CD4-positive, alpha-beta T cell treated with Interferon alpha-2 for 1 hour (primary cell): ENCODE data around the gene NCKIPSD.
A peak's percentile ranks its signal among the peaks of the same experiment; 100 is the strongest.

ENCODE experiments used
- DNase-seq, 2 donors: peaks; one replicate each; pipeline ENCODE4 v3.0.0-alpha.2; 2020 to 2022

The NCKIPSD gene

DNA sequence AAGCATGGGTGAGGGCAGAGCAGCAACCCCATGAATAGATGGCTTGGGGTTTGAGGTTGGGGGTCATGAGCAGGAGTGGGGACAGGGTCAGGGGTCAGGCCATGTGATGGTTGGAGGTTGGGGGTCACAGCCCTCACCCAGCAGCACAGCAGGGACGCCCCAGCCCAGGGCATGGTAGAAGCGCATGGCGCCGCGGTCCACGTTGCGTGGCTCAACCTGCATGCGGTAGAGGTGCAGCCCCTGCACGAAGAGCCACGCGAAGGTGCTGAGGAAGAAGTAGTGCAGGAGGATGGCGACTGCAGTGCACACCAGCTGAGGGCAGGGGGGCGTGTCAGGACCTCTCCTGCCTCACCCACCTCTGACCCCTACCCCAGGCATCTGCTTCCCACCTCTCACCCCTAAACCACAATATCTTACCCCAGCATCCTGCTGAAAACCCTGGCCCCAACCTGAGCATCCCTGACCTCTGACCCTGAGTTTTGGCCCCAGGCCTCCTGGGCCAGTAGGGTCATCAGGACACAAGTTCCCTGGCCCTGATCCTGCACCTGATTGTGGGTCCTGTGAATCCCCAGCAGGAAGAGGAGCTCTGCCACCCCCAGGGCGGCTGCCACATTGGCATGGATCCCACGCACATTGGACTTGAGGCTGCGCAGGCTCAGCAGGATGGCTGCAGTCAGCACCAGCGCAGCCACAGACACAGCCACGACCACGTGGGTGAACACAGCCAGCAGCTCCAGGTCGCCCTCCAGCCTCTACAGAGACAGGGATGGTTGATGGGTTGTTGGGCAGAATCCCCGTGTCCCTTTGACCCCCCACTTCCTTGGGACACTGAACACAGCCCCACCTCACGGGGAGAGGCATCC lies 40.6 kb downstream of the NCKIPSD start:
- no peak for DNase-seq

- no peak for DNase-seq
Observed at GRCh38 chr3:48642605-48643004, 43.1 kb downstream of the NCKIPSD start.

DNA sequence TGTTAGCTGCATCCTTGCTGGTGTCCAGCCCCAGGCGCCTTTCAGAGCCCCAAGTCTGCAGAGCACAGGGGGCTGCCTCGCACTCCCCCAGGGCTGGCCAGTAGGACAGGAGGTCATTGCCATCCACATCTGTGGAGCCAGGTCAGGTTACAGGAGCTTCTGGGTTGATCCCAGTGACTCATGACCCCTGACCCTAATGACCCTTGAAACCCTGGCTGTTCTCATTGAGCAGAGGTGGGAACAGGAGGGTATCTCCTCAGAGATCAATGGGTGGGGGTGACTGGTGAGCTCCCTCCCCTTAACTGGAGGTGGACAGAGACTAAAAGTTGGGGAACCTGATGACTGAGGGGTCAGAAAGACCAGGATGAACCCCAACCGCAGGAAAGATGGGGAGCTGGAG lies 44.3 kb downstream of the NCKIPSD start:
- no peak for DNase-seq

GRCh38 chr3:48639944-48640606 lies 45.6 kb downstream of the NCKIPSD start:
- DNase-seq: no peak

DNA sequence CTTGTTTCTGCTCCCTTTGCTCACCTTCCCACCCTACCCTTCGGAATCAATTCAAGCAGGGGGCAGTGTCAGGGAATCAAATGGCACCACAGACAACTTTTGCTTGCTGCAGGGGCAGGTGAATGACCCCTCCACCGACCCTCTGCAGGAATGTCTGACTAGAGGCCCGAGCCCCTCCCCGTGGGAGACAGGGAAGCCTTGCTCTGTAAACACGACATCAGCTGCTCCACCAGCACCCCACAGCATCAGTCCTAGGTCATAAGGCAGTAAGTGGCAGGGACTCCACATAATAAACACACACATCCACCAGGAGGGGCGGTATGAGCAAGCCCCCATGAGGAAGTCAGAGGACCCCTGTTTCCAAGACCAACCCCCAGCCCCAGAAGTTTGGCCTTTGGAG lies 48.4 kb downstream of the NCKIPSD start:
- DNase-seq: no peak

GRCh38 chr3:48636149-48636655 lies 49.5 kb downstream of the NCKIPSD start:
- DNase-seq: no peak

DNA sequence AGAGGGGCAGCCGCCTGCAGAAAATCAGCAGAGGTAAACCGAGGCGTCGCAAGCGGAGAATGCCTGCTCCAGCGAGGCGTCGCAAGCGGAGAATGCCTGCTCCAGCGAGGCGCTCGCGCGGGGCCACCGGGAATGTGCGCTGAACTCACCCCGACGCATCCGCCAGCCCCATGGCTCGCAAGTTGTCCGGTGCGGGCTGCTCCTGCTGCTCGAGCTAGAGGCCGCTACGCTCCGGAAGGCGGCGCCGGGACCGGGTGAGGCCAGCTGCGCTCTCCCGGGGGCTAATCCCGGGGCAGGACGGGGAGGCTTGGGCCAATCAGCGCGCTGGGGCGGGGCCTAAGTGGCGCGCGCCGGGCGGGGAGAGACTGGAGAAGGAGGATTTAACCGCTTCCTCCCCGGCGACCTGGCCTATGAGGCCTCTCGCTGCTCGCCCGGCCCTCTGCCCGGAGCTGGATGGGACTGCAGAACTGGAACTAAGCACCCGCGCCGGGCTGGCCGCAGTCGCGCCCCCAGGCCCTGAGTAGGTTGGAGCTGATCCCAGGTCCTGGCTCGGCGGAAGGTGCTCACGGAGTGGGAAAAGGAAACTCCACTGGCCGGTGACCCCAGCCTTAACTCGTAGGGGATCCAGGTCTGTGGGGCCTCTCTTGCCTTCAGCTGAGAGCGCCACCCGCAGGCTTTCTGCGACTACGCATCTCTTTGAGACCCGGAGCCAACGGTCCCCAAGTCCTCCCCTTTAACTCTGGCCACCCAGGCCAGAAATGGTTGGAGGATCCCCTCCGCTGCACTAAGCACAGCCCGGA lies 50.3 kb downstream of the NCKIPSD start, which contains the start of gene SLC26A6:
Gene SLC26A6, minus strand, starts transcription at position 240 of the 800 bp plus-strand sequence. Its CDS starts 68 bp downstream, at position 172.
- DNase-seq: peak; percentile 90 to 94

GRCh38 chr3:48634661-48635221 lies 51.0 kb downstream of the NCKIPSD start:
- DNase-seq: peak; percentile 15 to 35

DNA sequence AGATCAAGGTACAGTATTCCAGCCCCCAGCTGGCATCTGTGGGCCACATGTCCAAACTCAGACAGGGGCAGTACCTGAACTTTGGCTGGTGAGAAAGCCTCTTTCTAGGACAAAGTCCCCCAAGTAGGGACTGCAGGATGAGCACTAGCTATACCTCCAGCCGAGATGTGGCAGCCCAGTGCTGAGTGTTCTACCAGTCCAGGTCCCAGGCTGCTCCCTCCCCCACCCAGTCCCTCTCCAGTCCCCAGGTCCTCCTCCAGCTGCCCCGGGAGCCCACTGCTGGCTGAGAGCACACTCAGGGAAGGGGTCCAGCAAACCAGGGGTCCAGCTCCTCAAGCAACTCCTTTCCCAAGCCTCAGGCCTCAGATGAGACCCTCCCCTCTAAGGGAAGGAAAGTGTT lies 52.0 kb downstream of the NCKIPSD start:
- DNase-seq: no peak

GRCh38 chr3:48633256-48633655 lies 52.5 kb downstream of the NCKIPSD start:
- no peak for DNase-seq

DNA sequence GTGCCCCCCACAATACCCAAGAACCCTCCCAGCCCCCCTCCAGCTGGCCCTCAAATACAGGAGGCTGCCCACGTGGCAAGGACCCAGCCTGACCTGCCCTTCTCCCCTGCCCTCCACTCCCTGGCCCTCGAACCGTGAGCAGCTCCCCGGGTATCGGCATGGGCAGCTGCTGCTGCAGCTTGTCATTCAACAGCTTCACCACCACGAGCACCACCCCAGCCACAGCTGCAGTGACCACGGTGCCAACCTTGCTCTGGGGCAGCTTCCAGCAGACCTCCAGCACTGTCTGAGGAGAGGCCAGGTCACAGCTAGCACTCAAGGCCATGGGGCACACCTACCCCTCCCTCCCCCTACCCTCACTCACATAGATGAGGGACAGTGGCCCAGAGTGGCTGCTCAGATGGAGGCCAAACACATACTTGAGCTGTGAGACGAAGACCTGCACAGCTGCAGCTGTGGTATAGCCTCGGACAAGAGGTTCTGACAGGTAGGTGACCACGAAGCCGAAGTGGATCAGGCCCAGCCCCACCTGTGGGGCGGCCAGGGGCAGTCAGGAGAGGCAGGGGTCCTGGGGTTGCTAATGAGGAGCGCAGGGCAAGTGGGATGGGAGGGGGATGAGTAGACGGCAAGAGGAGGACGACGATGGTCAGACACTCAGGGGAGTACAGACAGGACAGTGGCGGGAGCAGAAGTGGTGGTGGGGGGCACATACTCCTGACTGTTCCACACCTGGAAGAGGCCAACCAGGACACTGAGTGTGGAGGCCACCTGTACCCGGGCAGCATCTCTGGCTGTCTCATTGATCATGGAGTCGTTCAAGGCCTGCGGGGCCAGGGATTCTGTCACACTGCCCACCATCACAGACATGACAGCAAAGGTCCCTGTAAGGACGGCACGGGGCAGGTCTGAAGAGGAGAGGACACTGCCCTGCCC lies 53.9 kb downstream of the NCKIPSD start:
- no peak for DNase-seq

GRCh38 chr3:48630833-48631232 lies 54.9 kb downstream of the NCKIPSD start:
- no peak for DNase-seq

DNA sequence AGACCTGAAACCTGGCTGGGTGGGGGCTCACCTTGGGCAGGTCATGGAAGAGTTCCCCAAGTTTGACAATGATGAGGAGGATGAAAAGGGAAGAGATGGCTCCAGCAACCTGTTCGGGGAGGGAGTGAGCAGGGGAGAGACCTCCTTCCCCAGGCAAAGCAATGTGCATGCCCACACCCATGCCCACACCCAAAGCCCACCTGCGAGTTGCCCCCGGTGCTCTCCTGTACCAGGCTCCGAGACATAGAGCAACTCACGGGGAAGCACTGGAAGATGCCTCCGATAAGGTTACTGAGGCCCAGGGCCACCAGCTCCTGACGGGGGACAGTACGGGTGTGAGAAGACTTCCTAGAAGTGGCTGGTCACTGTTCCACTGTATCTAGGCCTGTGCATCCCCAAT lies 55.3 kb downstream of the NCKIPSD start:
- no peak for DNase-seq

- no peak for DNase-seq
Observed at GRCh38 chr3:48629894-48630293, 55.8 kb downstream of the NCKIPSD start.

- no peak for DNase-seq
Observed at GRCh38 chr3:48628277-48629017, 57.3 kb downstream of the NCKIPSD start.

DNA sequence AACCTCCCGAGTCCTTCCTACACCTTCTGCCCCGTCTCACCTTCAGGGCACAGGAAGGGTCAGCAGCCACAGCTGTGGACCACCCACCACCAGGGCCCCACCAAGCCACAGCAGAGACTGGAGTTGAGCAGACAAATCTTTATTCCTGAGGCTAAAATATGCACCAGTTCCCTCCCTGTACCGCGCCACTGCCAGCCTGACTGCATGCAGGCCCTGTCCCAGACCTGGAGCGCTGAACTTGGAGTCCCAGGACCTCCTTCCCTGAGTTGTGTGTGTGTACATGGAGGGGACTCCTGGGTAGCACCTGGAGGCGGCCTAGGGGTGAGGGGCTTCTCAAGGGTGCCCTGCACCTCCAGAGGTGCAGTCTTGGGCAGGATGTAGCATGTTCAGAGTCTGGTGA lies 60.1 kb downstream of the NCKIPSD start:
- no peak for DNase-seq

GRCh38 chr3:48624767-48625166 lies 60.9 kb downstream of the NCKIPSD start:
- DNase-seq: no peak

- no peak for DNase-seq
Observed at GRCh38 chr3:48623851-48624547, 61.7 kb downstream of the NCKIPSD start.
